NCI-H1105 treated with DMSO at 0.1 percent for 48 hours (cell line): ENCODE measurements around the gene FGF22.

ENCODE experiments used
- DNase-seq: peaks from one replicate; lab custom pipeline; 2025; lab: John Stamatoyannopoulos, UW

FGF22 gene

GRCh38 chr19:644363-644762 is 4.7 kb downstream of the FGF22 start:
- DNase-seq: no peak

GRCh38 chr19:644789-645188 is 5.1 kb downstream of the FGF22 start:
- DNase-seq: no peak

GRCh38 chr19:645912-646778 is 6.5 kb downstream of the FGF22 start:
- no peak for DNase-seq

DNA sequence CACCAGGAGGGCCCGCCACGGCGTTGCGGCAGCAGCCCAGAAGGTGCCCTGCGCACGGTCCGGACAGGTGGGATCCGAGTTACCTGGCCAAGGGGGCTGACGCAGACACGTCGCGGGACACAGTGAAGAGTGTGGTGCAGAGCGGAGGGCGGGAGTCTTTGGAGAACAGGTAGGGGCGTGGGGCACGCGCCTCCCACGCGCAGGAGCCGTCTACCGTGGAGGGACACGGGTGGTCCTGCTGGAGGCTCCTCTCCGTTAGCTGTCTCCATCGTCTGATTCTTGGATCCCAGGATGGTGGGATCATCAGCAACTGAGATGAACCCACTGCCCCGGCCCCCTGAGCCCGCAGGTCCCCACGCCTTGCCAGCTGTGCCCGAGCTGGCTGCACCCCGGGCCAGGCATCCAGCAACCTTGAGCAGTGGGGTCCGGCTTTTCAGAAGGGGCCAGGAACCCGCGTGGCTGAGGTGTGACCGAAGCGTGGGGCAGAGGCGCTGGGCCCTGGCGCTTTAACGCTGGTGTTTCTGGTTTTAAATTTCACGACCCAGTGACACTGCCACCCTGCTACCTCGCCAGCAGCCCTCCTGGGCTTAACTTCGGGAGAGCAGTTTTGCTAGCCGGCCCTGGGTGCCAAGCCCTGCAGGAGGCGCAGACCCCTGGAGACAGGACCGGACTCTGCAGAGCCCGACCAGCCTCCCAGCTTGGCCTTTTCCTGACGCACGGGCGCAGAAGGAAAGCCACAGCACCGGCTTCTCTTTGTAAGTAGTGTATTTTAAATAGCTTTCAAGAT is 7.3 kb downstream of the FGF22 start:
- no peak for DNase-seq

DNA sequence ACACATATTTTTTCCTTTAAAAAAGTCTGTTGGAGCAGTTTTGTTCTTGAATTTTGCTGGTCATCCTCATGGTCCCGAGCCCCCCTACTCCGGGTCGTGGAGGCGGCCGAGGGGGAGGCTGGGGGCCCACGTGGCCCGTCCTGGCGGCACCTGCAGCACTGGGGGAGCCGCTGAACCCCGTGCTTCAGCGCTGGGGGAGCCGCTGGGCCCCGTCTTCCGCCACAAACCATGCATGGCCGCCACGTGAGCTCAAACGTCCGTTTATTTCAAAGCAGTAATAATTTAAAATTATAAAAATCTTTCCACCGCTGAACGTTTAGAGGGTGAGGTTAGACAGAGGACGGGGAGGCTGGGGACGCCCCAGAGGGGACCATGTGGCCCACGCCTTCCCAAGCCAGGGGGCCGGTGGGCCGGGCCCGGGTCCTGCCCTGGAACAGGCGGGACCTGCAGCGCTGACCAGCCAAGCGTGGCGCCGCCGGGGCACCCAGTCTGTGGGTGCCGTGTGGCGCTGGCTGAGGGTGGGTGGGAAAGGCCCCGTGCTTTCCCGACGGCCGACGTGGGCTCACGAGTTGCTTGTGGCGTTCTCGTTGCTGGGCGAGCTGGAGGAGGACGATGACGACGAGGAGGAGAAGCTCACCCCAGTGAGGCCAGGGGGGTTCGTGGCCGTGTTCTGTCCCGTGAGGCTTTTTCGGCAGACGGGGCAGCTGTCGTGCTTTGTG is 8.0 kb downstream of the FGF22 start:
- DNase-seq: no peak

DNA sequence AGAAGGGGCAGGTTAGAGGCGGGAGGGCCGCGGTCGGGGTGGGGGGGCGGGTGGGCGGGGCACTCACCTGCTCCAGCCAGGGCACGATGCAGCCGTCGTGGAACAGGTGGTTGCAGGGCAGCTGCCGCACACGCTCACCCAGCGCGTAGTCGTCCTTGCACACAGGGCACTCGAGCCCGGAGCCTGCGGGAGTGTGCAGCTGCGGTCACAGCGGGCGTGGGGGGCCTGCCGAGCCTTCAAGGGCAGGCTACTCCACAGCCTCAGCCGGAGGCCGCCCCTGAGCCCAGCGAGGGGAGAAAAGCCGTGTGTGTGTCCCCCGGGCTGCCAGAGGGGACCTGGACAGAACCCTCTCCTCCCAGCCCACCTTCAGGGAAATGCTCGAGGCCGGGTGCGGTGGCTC is 8.6 kb downstream of the FGF22 start:
- DNase-seq: no peak

GRCh38 chr19:648904-649801 is 9.5 kb downstream of the FGF22 start:
- DNase-seq: no peak

DNA sequence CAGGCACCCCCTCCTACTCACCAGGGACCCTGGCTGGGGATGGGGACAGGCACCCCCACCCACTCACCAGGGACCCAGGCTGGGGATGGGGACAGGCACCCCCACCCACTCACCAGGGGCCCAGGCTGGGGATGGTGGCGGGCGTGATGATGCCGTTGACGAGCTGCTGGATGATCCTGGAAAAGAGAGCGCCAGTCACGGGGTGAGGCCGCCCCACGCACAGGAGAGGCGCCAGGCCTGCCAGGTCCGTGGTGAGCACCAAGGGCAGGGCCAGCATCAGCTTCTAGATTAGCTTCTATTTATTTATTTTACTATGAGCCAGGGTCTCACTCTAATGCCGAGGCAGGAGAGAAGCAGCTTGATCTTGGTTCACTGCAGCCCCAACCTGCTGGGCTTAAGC is 10.4 kb downstream of the FGF22 start:
- no peak for DNase-seq

DNA sequence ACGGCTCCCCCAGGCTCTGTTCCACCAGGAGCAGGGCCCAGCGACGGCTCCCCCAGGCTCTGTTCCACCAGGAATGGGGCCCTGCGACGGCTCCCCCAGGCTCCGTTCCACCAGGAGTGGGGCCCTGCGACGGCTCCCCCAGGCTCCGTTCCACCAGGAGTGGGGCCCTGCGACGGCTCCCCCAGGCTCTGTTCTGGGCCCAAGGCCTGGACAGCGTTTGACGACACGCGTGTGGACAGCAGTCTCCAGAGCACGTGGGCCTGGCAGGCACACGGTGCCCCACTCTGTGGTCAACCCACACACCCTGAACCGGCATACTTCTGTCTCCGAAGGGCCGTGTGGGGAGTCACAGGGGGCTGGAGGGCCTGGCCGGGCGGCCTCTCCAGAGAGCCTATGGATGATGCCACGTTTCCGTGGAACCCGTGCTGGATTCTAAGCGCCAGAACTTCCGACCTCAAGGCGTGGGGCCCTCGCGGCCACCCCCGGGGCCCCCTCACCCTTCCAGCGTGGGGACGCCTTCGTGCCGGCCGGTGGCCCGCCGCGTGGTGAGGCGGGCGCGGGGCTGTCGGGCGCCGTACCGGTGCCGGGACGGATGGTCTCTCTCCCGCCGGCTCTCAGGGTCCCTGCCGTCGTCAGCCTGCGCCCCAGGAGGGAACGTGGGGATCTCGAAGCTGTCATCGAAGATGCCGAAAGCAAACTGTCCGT is 11.6 kb downstream of the FGF22 start:
- no peak for DNase-seq

DNA sequence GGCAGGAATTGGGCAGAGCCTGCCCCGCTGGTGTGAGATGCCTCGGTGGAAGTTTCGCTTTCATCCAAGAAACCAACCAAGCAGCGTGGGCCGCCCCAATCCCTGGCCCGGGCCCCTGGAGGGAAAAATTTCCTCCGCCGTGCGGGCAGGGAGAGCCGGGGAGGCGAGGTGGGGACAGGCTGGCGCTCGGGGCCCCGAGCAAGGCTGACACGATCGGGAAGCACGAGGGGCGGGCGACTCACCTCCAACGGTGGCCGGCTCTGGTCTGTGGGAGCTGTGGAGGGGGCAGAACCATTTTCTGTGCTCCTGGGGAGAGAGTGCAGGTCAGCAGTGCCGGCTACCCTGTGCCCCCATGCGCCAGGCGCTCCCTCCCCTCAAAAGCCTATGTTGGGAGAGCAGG is 12.3 kb downstream of the FGF22 start:
- no peak for DNase-seq

DNA sequence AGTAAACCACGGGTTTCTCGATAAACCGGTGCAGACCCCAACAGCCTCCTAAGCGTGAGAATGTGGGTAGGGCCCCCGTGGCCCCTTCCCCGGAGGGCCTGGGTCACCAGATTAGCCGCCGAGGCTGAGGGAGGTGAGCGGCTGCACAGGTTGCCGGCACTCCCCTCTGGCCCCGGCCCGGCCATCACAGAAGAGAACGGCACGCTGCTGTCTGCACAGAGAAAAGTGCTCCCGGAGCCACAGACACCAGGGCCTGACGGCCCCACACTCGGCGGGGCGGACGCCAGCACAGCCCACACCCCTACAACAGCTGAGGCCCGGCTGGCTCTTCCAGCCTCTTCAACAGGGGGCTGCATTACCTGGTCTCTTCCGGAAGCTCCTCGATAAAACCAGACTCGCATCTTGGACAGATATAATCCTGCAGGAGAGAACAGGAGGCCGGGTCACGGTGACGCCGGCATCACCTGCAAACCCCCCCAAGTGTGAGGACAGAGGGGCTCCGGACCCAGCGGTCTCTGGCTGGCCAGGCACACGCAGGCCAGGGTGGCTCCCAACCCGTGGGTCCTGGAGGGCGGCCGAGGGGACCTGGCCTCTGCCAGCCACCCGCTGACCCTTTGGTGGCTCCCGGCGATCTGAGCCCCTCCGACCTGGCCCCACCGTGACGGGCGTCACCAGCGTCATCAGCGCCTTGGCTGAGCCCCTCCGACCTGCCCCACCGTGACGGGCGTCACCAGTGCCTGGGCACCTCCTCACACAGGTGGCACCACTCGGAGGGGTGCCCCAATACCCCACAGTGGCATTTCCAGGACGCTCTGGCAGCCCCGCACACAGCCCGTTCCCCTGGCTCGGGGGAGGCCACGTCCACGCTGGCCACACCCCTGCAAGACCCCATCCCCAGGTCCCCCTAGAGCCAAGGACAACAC is 13.0 kb downstream of the FGF22 start:
- DNase-seq: no peak

DNA sequence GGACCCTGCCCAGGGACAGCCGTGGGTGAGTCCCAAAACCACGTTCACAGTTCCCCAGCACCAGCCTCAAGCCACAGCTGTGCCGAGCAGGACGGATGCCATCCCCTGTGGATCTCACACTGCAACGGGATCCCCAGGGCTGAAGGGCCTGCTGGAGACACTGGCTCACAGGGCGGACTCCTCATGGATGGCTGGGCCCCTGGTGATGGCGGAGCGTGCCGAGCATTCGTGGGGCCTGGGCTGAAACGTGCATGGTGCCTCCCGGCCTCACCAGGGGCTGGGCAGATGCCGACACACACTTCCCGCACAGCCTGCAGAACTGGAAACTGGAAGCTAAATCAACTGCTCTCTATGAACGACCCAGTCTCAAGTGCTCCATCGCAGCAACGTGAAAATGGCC is 13.7 kb downstream of the FGF22 start:
- DNase-seq: no peak

- DNase-seq: no peak
Observed at GRCh38 chr19:655691-656090, 16.0 kb downstream of the FGF22 start.

DNA sequence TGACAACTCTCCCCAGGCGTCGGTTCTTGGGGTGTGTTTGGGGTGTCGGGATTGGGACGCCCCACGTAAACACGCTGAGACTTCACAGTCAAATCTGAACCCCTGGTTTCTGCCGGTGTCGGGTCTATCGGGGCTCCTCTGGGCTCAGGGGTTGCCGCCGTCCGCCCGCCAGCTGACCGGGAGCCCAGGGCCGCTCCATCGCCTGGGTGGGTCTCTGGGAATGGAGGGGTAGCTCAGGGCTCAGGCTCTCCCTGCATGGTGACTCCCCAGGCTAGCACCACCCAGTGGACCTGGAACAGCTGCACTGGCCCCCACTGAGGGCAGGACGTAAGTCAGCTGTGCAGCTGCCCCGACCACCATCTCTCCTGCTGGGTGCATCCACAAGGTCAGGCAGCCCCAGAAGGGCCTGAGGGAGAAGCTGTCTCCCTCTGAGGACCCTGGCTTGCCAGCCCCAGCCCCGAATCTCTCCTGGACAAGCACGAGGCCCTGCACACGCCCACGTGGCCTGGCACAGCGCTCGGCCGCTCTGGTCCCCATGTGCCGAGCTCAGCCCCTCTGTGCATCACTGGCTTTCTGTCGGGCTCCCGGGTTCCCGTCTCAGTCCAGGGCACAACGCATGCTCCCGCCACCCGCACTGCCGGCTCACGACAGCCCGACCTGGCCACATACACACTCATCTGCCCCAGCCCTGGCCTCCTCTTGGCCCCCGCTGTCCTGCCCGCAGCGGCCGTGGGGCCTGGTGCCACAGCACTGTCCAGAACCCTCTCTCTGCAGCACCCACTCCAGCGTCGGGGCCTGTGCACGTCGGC is 17.3 kb downstream of the FGF22 start:
- DNase-seq: no peak

DNA sequence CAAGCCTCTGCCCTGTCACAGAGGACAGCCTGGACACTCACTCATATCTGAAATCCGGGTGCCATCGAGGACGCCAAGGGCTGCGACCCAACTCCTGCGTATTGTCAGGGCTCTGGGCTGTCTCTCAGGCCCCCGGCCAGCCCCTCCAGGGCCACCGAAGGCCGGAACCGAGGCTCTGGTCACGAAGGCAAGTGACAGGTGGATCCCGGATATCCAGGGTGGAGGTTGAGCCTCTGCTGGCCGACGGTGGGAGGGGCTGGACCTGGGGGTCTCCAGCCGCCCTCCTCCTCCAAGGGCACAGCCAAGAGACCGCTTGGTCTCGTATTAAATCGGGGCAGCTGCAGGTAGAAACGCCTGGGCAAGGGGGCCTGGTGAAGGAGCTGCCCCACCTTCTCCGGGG is 17.9 kb downstream of the FGF22 start:
- no peak for DNase-seq

GRCh38 chr19:658059-658839 is 18.6 kb downstream of the FGF22 start:
- no peak for DNase-seq

DNA sequence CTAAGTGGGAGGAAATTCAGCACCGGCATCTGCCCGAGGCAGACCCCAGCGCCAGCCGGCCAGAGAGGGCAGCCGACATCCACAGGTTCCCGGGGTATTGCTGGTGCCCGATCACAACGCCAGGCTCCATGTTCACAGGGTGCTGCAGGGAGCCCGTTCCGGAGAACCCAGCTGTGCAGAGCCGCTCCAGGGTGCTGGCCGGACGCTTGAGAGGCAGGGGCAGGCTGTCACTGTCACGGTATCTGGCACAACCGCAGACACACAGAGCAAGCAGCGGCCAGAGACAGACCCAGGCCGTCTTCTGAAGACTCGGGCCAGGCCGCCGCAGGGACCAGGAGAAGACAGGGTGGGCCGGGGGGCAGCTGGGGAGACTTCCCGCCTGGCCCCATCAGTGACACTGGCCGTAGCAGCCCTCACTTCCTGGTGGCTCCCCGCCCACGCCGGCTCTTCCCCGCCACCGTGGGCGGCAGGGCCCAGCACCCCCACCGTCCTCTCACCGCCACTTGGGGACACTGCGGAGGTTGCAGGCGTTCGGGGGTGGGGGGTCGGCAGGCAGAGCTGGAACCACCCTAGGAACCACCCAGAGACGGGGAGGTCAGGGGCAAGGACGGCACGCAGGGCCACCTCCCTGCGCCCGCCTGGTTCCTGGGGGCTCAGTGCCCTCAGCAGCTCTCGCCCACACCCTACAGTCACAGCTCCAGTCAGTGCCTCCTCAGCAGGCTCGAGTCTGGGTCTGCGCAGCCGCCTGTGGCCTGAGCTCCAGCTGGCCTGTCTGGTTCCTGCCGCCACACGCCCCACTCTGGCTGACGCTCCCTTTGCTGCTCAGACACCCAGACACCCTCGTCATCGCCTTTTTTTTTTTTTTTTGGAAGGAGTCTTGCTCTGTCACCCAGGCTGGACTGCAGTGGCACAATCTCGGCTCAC is 19.5 kb downstream of the FGF22 start:
- no peak for DNase-seq
